ENCODE data around the gene PAM.

DNA sequence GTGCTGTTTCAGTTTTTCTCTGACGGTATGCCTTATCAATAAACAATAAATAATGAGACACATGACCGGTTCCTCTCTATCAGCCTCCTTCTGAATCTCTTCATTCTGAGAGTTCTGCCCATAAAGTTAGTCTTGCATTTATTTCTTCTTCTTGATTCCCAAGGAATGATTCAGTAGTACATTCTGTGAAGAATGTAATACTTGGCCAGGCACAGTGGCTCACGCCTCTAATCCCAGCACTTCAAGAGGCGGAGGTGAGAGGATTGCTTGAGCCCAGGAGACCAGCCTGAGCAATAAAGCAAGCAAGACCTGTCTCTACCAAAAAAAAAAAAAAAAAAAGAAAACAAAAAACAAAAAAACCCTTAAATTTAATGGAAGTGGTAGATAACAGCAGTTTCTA, 53.9 kb downstream of the PAM start:
- no peak for TF ChIP-seq POLR2AphosphoS5 (IDR thresholded peaks at IDR 0.05; ENCODE audit: low read depth, low read length)
- TF ChIP-seq, protein P1, sequence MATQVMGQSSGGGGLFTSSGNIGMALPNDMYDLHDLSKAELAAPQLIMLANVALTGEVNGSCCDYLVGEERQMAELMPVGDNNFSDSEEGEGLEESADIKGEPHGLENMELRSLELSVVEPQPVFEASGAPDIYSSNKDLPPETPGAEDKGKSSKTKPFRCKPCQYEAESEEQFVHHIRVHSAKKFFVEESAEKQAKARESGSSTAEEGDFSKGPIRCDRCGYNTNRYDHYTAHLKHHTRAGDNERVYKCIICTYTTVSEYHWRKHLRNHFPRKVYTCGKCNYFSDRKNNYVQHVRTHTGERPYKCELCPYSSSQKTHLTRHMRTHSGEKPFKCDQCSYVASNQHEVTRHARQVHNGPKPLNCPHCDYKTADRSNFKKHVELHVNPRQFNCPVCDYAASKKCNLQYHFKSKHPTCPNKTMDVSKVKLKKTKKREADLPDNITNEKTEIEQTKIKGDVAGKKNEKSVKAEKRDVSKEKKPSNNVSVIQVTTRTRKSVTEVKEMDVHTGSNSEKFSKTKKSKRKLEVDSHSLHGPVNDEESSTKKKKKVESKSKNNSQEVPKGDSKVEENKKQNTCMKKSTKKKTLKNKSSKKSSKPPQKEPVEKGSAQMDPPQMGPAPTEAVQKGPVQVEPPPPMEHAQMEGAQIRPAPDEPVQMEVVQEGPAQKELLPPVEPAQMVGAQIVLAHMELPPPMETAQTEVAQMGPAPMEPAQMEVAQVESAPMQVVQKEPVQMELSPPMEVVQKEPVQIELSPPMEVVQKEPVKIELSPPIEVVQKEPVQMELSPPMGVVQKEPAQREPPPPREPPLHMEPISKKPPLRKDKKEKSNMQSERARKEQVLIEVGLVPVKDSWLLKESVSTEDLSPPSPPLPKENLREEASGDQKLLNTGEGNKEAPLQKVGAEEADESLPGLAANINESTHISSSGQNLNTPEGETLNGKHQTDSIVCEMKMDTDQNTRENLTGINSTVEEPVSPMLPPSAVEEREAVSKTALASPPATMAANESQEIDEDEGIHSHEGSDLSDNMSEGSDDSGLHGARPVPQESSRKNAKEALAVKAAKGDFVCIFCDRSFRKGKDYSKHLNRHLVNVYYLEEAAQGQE (IDR thresholded peaks at IDR 0.05; ENCODE audit: insufficient read depth in 1 of 2, low read depth in 2 of 2, low read length in 2 of 2): no peak
- TF ChIP-seq SIN3A (IDR thresholded peaks at IDR 0.05; ENCODE audit: borderline replicate concordance, insufficient read depth, low read length): no peak

Measured in PFSK-1 (cell line).